Measurements from ENCODE around the gene DGKH. TPM values are rescaled to one million over a fixed set of nuclear protein-coding genes. Genes with fewer than 3 reads are reported as not detected.

DGKH gene
- total RNA-seq, 2 donors from 2014 or later, result 3.6 to 4.7 TPM

DNA sequence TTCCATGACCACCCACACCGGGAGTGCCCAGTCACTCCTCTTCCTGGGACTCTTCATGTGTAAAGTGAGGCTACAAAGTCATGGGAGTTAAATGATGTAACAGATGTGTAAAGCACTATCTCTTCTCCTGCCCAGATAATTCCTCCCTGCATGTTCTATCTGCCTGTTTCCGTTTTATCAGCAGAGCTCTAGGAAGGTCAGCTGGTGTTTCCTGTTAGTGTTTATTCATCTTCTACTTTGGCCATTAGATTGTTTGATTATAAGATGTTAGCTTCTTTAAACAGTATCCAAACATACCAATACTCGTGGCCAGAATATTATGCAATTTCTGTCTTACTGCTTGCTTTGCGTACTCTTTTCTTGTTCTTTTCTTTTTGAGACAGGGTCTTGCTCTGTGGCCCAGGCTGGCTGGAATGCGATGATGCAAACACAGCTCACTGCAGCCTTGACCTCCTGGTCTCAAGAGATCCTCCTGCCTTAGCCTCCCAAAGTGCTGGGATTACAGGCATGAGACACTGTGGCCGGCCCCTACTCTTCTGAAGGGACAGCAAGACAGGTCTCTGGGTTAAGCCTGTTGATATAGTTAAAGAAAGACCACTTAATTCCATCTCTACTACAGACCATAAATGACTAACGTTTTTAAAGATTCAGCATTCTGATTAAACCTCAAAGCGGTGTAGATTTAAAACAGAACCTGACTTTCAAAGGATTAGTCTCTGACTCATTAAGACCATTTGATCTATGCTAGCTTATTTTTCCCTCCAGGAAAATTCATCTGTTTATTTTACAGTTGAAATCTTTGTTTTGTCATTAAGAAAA, 126.1 kb downstream of the DGKH start:
- Histone ChIP-seq H3K9me3 (no peaks in the 10 kb centered on the region), H3K4me1 (no peaks in the 10 kb centered on the region), H3K36me3 (replicated peaks in 1 of 2; ENCODE audit: insufficient read depth in 1 of 2, low read depth in 2 of 2) (no peaks in the 10 kb centered on the region), H3K4me3 (no peak overlapping the region), H3K27ac (no peak overlapping the region), H3K27me3 (no peaks in the 10 kb centered on the region)
- TF ChIP-seq POLR2A (IDR thresholded peaks at IDR 0.05), result no peak
- TF ChIP-seq, protein P1, sequence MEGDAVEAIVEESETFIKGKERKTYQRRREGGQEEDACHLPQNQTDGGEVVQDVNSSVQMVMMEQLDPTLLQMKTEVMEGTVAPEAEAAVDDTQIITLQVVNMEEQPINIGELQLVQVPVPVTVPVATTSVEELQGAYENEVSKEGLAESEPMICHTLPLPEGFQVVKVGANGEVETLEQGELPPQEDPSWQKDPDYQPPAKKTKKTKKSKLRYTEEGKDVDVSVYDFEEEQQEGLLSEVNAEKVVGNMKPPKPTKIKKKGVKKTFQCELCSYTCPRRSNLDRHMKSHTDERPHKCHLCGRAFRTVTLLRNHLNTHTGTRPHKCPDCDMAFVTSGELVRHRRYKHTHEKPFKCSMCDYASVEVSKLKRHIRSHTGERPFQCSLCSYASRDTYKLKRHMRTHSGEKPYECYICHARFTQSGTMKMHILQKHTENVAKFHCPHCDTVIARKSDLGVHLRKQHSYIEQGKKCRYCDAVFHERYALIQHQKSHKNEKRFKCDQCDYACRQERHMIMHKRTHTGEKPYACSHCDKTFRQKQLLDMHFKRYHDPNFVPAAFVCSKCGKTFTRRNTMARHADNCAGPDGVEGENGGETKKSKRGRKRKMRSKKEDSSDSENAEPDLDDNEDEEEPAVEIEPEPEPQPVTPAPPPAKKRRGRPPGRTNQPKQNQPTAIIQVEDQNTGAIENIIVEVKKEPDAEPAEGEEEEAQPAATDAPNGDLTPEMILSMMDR (IDR thresholded peaks at IDR 0.05), result no peak
- no peak for ATAC-seq
- 63 to 73% methylated on average over 8 of the region's 8 CpGs for WGBS, 2 donors
- no peak for DNase-seq
- intact Hi-C loops (cut with DNase I), result no loop called here

DNA sequence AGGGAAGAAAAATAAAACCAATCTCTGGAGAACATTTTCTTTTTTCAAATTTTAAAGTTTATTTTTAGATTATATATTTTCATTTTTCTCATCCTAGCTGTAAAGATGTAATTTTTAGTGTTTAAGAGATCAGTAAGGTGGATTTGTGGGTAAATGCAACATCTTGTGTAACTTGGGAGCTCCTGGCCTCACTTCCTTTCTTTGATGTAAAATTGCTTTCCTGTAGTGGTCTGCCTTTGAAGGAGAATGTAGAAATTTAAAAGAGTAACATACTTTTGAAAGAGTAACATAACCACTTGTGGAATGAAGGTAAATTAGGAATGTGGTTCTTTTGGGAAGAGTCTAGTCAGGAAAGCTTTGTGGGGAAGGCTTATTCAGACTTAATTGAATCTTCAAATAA, 127.8 kb downstream of the DGKH start:
- intact Hi-C loops (cut with DNase I), result no loop called here
- TF ChIP-seq POLR2A (IDR thresholded peaks at IDR 0.05), result no peak
- TF ChIP-seq, protein P1 (IDR thresholded peaks at IDR 0.05), result no peak
- DNase-seq, result no peak
- no peak for ATAC-seq
- Histone ChIP-seq H3K27ac (no peak overlapping the region), H3K27me3 (no peaks in the 10 kb centered on the region), H3K9me3 (no peaks in the 10 kb centered on the region), H3K36me3 (replicated peaks in 1 of 2; ENCODE audit: insufficient read depth in 1 of 2, low read depth in 2 of 2) (no peaks in the 10 kb centered on the region), H3K4me1 (no peaks in the 10 kb centered on the region), H3K4me3 (no peak overlapping the region)

DNA sequence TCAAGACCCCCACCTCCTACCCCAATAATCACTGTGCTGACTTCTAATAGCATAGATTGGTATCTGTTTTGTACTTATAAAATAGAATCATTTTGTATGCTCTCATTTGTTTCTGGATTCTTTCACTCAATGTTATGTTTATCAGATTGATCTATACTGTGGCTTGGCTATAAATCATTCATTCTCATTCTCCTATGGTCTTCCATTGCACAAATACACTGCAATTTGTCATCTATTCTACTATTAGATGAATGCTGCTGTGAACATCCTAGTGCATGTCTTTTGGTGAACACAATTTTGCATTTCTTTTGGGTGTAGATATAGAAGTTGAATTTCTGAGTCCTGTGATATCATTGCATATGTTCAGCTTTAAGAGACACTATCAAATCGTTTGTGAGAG, 128.7 kb downstream of the DGKH start:
- no peaks in the 10 kb centered on the region for H3K36me3 ChIP-seq (replicated peaks in 1 of 2; ENCODE audit: insufficient read depth in 1 of 2, low read depth in 2 of 2)
- no peak overlapping the region for H3K4me3 ChIP-seq
- H3K27me3 ChIP-seq, result no peaks in the 10 kb centered on the region
- no peaks in the 10 kb centered on the region for H3K9me3 ChIP-seq
- WGBS, 2 donors, result 42 to 58% methylated on average over 1 of the region's 1 CpG
- intact Hi-C loops (cut with DNase I), result no loop called here
- ATAC-seq (no peak), DNase-seq (no peak)
- H3K27ac ChIP-seq, result no peak overlapping the region
- TF ChIP-seq, protein P1 (IDR thresholded peaks at IDR 0.05), result no peak
- TF ChIP-seq POLR2A (IDR thresholded peaks at IDR 0.05), result no peak
- H3K4me1 ChIP-seq, result no peaks in the 10 kb centered on the region

- no peak overlapping the region for H3K27ac ChIP-seq
- no peak for TF ChIP-seq POLR2A (IDR thresholded peaks at IDR 0.05)
- TF ChIP-seq, protein P1 (IDR thresholded peaks at IDR 0.05), result no peak
- intact Hi-C loops (cut with DNase I), result no loop called here
- no peaks in the 10 kb centered on the region for H3K4me1 ChIP-seq
- no peaks in the 10 kb centered on the region for H3K27me3 ChIP-seq
- H3K9me3 ChIP-seq, result no peaks in the 10 kb centered on the region
- 73 to 83% methylated on average over 1 to 2 of the region's 2 CpGs for WGBS, 2 donors
- ATAC-seq, result no peak
- DNase-seq, result no peak
- no peak overlapping the region for H3K4me3 ChIP-seq
- no peaks in the 10 kb centered on the region for H3K36me3 ChIP-seq (replicated peaks in 1 of 2; ENCODE audit: insufficient read depth in 1 of 2, low read depth in 2 of 2)
Measured at GRCh38 chr13:42181381-42181953, 133.0 kb downstream of the DGKH start.

DNA sequence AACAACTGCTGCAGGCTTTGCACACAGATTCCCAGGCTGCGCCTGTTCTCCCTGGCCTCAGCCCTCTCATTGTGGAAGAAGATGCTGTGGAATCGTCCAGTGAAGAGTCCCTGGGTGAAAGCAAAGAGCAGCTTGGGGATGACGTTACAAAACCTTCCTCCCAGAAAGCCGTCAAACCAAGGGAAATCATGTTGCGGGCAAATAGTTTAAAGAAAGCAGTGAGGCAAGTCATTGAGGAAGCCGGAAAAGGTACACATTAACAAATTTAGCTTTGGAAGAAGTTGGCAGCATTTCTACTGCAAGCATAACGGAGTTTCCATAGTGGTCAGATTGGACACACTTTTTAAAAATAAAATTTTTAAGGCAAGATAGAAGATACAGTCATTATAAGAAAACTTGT, 140.6 kb downstream of the DGKH start:
- DNase-seq (no peak), ATAC-seq (no peak)
- Histone ChIP-seq H3K27me3 (no peaks in the 10 kb centered on the region), H3K4me1 (no peaks in the 10 kb centered on the region), H3K36me3 (replicated peaks in 1 of 2; ENCODE audit: insufficient read depth in 1 of 2, low read depth in 2 of 2) (no peaks in the 10 kb centered on the region), H3K4me3 (no peak overlapping the region), H3K9me3 (no peaks in the 10 kb centered on the region), H3K27ac (no peak overlapping the region)
- intact Hi-C loops (cut with DNase I), result no loop called here
- WGBS, 2 donors, result 75 to 83% methylated on average over 7 of the region's 7 CpGs
- TF ChIP-seq, protein P1 (IDR thresholded peaks at IDR 0.05), result no peak
- no peak for TF ChIP-seq POLR2A (IDR thresholded peaks at IDR 0.05)

Data from body of pancreas (tissue), 4 donors.